LNCAP (cell line): ENCODE measurements around the gene TAL1.

Experiments used
- CTCF ChIP-seq: fragments of 450-650 bp; IDR thresholded peaks from 2 replicates; pipeline ENCODE4 v1.5.1; 2017; ENCODE audit warnings: mild to moderate bottlenecking

The TAL1 gene

GRCh38 chr1:47227341-47228232, 4.4 kb downstream of the TAL1 start:
- TF ChIP-seq CTCF = no peak

- no peak for TF ChIP-seq CTCF
Measured at GRCh38 chr1:47226839-47227215, 5.2 kb downstream of the TAL1 start.

- no peak for TF ChIP-seq CTCF
Measured at GRCh38 chr1:47226121-47226838, 5.7 kb downstream of the TAL1 start.

- no peak for TF ChIP-seq CTCF
Measured at GRCh38 chr1:47225430-47226100, 6.5 kb downstream of the TAL1 start.

GRCh38 chr1:47224676-47225399, 7.2 kb downstream of the TAL1 start:
- no peak for TF ChIP-seq CTCF

- TF ChIP-seq CTCF = no peak
Measured at GRCh38 chr1:47223921-47224675, 7.9 kb downstream of the TAL1 start.
